Measurements from ENCODE around the gene NR4A1.

Gene NR4A1

DNA sequence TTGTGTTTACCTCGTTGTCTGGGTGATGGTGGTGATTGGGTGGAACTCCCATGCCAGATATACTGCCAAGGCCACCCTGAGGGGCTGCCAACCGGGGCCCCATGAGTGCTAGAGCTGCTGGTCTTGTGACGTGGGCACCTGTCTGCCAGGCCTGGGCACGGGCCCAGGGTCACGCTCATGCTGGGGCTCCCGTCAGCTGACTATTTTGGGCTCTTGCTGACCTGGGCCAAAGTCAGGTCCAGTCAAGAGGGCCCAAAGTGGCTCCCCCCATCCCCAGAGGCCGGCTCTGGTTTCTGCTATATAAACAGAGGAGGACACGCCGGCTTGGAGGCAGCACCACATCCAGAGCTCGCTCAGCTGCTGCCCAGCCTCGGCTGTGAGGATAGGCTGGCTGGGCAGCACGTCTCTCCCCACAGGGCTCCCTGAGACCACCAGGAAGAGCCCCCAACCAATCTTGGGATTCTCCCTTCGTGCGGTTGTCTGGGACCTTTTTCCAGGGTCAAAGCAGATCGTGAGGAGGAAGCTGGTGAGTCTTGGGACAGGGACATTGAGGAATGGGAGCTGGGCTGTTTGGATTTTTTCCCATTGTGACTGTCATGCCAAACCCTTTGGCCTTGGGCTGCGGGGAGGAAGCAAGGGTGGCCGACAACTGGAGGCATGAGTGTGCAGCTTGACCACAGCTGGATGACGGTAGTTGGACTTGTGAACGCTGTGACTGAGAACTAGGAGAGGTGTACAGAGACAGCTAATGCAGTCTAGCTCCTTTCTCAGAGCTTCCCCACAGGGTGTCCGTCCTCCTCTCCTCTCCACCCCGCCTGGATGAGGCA is 7.6 kb upstream of the NR4A1 start:
- DNase-seq = no peak

DNA sequence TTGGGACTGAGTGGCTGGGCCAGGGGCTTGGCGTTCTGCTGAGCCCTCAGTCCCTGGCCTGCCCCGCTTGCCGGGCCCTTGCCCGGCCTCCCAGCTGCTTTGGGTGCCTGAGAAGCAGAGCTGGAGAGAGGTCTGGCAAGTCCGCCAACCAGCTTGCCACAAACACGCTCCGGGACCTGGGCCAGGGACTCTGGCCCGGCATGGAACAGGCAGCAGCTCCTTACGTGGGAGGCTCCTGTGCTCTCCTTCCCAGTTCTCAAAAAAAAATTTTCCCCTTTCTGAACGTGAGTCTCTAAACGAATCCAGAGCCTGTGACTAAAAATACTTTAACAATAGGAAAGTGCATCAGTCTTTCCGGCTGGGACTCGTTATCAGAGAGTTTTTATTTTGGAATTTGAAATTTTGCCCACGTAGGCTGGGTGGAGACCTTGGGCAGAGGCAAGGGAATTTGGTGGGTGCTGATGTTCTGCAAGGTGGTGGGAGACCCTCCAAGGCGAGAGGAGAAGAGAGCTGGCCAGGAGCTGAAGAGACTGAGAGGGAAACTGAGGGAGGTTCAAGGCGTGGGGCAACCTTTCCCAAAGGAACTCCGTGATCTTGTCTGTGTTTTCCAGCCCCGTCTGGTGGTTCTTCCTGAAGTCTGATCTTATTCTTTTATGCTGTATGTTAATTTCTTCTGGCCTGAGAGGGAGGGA is 6.8 kb upstream of the NR4A1 start:
- DNase-seq = no peak

DNA sequence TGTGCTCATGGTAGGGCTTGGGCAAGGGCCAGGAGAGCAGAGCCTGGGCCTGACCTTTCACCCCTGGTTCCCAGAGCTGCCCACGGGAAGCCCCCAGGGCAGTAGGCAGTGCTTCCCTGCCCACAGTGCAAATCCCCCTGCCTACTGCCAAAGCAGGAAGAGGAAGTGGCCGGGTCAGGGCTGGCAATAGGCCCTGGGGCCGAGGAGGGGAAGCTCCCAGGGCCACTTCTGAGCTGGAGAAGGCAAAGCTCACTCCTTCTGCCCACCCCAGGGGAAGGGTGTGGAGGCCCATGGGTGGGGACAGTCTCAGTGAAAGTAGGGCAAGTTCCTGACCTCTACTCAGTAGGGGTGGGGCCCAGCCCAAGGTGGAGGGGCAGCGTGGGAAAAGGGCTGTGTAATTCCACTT is 5.4 kb upstream of the NR4A1 start:
- no peak for DNase-seq

DNA sequence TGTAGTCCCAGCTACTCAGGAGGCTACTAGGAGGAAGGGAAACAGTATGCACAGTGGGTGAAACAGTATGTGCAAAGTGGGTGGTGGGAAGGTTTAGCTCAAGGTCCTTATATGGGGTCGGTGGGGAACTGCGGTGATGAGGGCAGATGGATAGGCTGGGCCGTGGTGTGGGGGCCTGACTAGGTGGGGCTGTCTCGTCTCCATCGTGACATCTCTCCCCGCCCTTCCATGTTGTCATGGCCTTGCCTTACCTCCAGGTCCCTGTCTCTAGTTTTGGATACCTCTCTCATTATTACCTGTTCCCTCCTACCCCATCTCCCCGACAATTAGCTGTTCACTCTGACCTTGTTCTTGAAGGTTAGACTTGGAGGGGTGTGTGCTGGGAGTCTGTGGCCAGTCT is 4.4 kb upstream of the NR4A1 start:
- DNase-seq = no peak

DNA sequence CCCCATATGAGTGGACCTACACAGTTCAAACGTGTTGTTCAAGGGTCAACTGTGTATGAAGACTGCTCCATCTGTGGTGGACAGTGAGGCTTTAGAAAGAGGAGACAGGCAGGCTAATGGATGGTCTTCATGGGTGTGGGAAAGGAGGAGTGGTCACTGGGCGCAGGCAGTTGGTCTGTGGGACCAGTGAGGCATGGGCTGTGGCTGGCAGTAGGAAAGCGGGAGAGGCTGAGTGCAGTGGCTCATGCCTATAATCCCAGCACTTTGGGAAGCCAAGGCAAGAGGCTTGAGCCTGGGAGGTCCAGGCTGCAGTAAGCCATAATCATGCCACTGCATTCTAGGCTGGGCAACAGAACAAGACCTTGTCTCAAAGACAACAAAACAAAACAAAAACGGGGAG is 2.0 kb upstream of the NR4A1 start:
- DNase-seq = no peak

DNA sequence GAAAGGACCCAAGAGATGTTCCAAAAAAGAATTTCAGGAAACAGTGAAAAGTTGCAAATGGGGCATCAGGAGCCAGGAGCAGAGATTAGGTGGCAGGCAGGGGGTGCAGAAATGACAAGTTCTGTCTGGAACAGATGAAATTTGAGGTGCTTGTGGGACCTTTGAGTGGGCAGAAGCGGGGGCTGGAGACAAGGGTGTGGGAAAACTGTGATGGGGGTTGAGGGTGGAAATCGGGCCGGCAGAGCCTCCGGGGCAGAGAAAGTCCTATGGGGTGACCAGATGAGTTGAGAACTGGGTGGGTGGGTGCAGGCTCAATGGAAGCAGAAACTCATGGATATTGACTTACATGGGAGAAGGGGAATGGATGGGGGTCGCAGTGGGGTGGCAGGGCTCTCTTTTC is 1.6 kb upstream of the NR4A1 start:
- no peak for DNase-seq

DNA sequence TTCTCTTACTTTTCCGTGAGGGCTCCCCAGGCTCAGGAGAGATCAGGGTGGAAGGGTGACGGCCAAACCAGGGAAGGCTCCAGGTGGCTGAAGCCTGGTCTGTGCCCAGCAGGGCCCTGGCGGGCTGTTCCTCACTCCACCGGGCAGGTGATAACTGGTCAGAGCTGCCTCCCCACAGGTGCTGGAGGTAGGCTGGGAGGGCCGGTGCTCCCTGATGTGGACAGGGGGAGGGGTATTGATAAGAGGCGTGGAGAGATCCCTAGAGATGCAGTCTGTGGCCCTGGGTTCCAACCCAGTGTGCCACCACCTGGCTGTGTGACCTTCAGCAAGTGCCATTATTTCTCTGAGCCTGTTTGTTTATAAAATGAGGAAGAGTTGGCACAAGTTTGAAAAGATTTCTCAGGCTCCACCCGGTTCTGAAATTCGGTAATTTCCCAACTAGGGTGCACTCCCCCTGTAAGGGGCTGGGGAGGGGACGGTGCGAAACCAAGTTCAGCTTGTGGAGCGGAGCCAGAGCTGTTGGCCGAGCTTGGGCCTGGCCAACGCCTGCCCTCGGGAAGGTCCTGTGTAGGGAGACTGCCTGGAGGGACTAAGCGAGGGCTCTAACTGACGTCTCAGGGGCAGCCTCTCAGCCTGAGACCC is 1.0 kb upstream of the NR4A1 start:
- no peak for DNase-seq

DNA sequence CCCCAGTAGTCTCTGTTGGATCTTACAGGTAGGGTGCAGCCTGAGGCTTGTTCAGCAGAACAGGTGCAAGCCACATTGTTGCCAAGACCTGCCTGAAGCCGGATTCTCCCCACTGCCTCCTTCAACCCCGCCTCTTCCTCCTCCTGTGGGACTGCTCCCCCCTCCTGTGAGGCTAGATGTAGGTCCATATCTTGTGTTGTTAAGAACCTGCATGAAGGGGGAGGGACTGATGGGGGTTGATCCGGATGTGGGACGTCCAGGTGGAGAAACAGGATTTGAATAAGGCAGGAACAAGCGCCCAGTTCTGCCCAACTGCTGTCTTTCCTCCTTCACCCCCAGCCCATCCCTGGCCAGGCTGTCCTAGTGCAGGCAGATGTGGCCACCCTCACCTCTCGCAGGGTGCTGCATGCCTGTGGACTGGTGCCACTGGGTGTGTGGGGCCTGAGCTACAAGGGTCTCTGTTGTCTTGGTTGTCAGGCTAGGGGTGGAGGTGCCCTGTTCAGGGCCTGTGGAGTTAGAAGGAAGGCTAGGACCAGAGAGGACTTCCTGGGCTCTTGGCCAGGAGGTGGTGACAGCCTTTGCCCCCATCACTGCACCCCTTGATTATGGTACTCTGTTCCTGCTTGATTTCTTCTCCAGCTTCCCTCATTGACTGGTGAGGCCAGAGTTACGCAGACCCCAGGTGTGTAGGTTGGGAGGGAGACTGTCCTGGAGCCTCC is 1.4 kb downstream of the NR4A1 start:
- no peak for DNase-seq

DNA sequence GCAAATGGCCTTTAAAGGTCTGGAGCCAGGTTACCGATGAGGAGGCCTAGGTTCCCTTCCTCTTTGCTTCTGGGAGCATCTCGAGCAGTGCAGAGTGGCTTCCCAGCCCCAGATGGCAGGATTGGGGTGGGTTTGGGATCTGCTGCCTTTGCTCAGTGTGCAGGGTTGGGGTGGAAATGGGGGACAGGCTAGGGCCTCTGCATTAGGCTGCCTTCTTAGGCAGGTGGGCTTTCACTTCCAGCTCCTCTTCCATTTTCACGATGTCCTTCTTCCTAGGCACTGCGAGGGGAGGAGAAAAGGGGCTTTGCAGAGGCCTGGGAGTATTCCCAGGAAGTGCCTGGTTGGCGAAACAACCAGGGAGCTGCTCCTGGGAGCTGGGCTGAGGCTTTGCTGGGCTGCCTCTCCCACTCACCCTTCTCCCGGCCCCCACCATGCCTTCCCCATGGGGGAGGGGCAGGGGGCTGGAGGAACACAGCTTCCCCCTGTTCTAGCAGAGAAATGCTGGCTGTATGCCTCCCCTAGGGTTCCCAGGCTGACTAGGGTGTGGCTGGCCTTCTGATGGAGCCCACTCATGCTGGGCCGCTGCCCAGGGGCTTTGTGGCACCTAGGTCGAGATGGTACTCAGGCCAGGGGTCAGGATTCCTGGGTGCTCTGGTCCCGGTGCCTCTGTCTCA is 2.4 kb downstream of the NR4A1 start:
- DNase-seq = no peak

DNA sequence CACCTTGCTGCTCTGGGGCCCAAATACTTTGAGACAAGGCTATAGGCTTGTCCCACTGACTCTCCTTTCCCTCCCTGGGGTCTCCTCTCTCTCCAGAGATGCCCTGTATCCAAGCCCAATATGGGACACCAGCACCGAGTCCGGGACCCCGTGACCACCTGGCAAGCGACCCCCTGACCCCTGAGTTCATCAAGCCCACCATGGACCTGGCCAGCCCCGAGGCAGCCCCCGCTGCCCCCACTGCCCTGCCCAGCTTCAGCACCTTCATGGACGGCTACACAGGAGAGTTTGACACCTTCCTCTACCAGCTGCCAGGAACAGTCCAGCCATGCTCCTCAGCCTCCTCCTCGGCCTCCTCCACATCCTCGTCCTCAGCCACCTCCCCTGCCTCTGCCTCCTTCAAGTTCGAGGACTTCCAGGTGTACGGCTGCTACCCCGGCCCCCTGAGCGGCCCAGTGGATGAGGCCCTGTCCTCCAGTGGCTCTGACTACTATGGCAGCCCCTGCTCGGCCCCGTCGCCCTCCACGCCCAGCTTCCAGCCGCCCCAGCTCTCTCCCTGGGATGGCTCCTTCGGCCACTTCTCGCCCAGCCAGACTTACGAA is 3.1 kb downstream of the NR4A1 start:
- DNase-seq = no peak

DNA sequence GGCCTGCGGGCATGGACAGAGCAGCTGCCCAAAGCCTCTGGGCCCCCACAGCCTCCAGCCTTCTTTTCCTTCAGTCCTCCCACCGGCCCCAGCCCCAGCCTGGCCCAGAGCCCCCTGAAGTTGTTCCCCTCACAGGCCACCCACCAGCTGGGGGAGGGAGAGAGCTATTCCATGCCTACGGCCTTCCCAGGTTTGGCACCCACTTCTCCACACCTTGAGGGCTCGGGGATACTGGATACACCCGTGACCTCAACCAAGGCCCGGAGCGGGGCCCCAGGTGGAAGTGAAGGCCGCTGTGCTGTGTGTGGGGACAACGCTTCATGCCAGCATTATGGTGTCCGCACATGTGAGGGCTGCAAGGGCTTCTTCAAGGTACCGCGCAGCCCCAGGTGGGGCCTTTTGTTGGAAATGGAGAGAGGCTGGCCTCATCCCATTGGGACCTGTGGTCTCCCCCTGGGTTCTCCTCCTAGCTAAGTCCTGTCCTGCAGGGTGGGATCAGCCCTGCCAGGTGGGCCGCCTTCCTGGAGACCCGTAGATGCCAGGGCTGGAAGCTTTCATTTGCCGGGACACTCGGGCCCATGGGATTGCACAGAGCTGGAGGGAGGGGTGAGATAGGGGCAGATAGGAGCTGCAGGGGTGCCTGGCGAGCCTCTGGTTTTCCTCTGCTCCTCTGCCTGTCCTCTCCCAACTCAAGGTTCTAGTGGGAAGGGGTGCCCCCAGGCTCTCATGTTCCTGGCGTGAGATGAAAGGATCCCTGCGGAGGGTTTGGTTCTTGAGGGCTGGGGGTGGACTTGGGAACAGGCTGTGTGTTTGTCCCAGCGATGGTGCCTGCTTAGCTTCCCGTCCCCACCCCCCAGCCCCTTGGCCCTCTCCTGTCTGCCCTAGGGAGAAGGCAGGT is 3.8 kb downstream of the NR4A1 start:
- DNase-seq = no peak

DNA sequence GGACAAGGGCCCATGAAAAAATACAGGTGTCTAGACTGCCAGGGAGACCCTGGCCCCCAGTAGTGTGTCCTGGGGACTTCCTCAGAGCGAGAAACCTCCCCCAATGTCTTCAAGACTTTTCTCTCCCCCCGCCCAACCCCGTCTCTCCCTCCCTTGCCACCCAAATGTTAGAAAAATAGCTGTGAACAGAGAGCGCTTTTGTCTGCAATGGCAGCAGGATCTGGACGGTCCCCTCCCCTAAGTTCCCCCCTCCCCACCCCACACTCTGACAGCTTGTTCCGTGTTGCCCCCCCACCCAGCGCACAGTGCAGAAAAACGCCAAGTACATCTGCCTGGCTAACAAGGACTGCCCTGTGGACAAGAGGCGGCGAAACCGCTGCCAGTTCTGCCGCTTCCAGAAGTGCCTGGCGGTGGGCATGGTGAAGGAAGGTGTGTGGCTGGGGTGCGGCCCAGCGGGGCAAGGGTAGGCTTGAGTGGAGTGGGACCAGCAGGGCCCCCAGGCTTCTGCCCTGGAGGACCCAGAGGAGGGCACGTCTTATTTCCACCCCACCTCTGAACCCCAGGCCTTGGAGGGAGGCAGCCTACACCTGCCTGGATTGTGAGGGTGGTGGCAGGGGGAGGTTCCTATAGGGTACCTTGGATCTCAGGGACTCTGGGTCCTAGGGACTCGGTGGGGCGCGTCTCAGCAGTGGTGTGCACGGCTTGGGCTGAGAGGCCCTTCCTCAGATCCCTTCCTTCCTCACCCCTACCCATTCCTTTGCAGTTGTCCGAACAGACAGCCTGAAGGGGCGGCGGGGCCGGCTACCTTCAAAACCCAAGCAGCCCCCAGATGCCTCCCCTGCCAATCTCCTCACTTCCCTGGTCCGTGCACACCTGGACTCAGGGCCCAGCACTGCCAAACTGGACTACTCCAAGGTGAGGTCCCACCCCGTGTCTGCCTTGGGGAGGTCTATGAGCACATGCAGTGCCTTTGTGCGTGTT is 4.8 kb downstream of the NR4A1 start:
- DNase-seq = no peak

DNA sequence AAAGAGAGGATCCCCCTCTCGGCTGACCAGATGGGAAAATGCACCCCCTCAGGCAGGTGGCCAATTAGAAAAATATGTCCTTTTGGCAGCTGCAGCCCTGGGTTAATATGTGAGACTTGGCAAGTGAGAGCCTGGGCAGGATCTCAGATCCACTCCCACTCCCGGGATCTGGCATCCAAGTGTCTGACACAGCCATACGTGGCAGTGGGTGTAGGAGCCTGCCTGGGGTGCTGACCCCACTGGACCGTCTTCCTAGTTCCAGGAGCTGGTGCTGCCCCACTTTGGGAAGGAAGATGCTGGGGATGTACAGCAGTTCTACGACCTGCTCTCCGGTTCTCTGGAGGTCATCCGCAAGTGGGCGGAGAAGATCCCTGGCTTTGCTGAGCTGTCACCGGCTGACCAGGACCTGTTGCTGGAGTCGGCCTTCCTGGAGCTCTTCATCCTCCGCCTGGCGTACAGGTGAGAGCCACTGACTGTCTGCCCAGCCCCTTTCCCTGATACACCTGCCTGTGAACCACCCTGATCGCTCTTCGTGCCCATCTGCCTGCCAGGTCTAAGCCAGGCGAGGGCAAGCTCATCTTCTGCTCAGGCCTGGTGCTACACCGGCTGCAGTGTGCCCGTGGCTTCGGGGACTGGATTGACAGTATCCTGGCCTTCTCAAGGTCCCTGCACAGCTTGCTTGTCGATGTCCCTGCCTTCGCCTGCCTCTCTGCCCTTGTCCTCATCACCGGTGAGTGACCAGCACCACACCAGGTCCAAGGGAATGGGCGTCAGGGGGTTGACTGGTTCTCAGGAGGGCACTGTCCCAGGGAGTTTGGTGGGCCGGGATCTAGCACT is 5.8 kb downstream of the NR4A1 start:
- no peak for DNase-seq

DNA sequence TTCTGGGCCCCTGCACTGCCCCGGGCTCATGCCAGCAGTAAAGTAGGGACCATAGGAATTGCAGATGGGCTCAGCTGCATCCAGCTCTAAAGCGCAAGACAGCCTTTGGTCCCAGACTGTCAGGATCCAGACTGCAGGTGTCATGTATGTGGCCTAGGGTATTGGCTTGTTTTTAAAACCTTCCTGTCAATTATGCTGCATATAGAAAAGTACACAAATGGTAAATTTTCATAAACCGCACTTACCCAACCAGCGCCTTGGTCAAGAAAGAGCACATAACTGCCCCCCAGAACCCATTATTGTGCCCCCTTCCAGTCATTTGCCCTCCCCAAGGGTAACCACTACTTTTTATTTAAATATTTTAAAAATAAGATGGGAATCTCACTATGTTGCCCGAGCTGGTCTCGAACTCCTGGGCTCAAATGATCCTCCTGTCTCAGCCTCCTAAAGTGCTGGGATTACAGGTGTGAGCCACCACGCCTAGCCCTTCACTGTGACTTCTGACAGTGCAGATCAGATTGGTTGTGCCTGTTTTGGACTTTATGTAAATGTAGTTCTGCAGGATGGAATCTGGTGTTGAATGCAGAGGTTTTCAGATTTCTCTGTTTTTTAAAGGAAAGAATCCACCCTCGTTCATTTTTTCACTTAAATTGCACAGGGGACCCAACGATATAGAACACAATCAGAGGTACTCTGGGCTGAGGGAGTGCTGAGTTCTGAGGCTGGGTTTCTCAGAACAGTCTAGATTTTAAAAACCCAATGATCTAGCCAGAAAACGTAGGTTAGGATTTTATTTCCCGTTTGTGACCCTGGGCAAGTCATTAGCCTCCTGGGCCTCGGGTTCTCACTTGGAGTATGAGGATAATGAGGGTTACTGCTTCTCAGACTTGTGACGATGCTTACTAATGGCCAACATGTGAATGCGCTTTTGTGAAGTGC is 6.7 kb downstream of the NR4A1 start:
- DNase-seq = no peak

DNA sequence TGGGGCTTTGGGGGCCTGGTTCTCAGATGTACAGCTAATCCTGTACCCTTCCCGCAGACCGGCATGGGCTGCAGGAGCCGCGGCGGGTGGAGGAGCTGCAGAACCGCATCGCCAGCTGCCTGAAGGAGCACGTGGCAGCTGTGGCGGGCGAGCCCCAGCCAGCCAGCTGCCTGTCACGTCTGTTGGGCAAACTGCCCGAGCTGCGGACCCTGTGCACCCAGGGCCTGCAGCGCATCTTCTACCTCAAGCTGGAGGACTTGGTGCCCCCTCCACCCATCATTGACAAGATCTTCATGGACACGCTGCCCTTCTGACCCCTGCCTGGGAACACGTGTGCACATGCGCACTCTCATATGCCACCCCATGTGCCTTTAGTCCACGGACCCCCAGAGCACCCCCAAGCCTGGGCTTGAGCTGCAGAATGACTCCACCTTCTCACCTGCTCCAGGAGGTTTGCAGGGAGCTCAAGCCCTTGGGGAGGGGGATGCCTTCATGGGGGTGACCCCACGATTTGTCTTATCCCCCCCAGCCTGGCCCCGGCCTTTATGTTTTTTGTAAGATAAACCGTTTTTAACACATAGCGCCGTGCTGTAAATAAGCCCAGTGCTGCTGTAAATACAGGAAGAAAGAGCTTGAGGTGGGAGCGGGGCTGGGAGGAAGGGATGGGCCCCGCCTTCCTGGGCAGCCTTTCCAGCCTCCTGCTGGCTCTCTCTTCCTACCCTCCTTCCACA is 7.6 kb downstream of the NR4A1 start:
- no peak for DNase-seq

DNA sequence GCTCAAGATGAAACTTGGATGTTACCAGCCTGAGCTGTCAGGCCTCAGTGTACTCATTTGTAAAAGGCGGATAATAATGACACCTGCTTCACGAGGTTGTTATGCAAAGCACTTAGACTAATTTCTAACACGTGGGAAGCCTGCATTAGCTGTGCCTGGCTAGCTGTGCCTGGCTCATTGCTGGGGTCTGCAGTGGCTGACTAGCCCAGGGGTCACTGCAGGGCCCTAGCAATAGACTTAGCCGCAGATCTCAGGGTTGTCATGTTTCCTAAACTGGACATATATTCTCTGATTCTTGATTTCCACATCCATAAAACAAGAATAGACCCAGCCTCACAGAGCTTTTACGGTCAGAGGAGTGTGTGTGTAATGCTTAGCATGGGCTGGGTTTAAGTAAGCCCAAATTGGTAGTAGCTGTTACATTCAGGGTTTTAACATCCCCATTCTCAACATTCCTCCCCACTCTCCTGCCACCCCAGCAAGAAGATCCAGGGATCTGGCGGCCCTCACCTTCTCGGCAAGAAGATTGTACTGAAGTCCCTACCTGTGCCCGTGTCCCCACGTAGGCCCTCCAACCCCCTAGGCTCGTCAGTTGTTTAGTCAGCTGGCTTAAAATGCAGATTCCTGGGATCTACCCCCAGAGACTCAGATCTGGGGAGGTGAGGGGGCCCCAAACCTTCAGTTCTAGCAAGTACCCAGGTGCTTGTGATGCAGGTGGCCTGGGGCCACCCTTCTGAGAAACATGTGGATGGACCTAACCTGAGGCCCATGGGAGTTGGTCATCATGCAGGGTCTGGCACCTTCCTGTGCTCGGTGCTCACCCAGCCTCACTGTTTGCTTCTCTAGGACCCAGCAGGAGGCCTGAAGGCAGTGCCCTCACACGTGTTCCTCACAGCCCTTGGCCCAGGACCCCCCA is 8.6 kb downstream of the NR4A1 start:
- DNase-seq = peak; percentile 35

All from HCEC 1CT (cell line).